Esophagus muscularis mucosa (tissue), 4 donors: ENCODE data around the gene HAAO. TPM values are rescaled to one million over a fixed set of nuclear protein-coding genes. Genes with fewer than 3 reads are reported as not detected.

Source experiments
- DNase-seq: peaks from one replicate; pipeline ENCODE4 v3.0.0-alpha.2; 2017; ENCODE audit errors: extremely low spot score
- H3K27ac ChIP-seq, 4 donors: fragments of 200-600 bp; sonication (generic); replicated peaks in 1 of 4; 1 replicate in 3 of 4; 2 replicates in 1 of 4; pipeline ENCODE4 v1.5.1; 2016 to 2019; ENCODE audit warnings: mild to moderate bottlenecking in 1 of 4
- H3K27me3 ChIP-seq, 4 donors: fragments of 200-600 bp; sonication (generic); one replicate each; pipeline versions ENCODE4 v1.5.1 to v1.6.0; 2016 to 2019
- H3K36me3 ChIP-seq, 4 donors: fragments of 200-600 bp; sonication (generic); one replicate each; pipeline ENCODE4 v1.5.1; 2016 to 2019
- H3K4me1 ChIP-seq, 4 donors: fragments of 200-600 bp; sonication (generic); one replicate each; pipeline ENCODE4 v1.5.1; 2016 to 2019
- H3K4me3 ChIP-seq, 4 donors: fragments of 200-600 bp; sonication (generic); 1 replicate in 2 of 4; 2 replicates in 2 of 4; pipeline ENCODE4 v1.5.1; 2016 to 2019; ENCODE audit warnings: mild to moderate bottlenecking in 4 of 4, moderate library complexity in 1 of 4
- H3K9me3 ChIP-seq, 4 donors: fragments of 200-600 bp; sonication (generic); 1 replicate in 3 of 4; 2 replicates in 1 of 4; pipeline ENCODE4 v1.5.1; 2016 to 2019
- CTCF ChIP-seq, 3 experiments: fragments of 200-600 bp in 2 of 3; fragments of 450-650 bp in 1 of 3; sonication (generic) in 2 of 3; IDR thresholded peaks; one replicate each; pipeline ENCODE4 v1.5.1; 2017 to 2019; ENCODE audit warnings: antibody characterized with exemption in 3 of 3, mild to moderate bottlenecking in 2 of 3, moderate library complexity in 1 of 3
- EP300 ChIP-seq: sonication (generic); formaldehyde crosslinking; IDR thresholded peaks from one replicate; pipeline ENCODE4 v1.6.1; 2017; ENCODE audit warnings: antibody characterized with exemption
- POLR2A ChIP-seq: fragments of 450-650 bp; IDR thresholded peaks from one replicate; pipeline ENCODE4 v1.6.1; 2017; ENCODE audit warnings: antibody characterized with exemption, moderate library complexity, mild to moderate bottlenecking, low read depth
- POLR2AphosphoS5 ChIP-seq, 2 donors: sonication (generic); formaldehyde crosslinking; IDR thresholded peaks; one replicate each; pipeline ENCODE4 v1.6.1; 2017; ENCODE audit warnings: antibody characterized with exemption in 2 of 2
- WGBS: methylation state at CpG from one replicate; pipeline ENCODE4 v1.1.5; 2018; 5-methylcytosine and 5-hydroxymethylcytosine counted together
- intact Hi-C: fragments of 100-400 bp; cut with DNase I; formaldehyde crosslinking; loops from one replicate; pipeline ENCODE4 v1.15.1; 2023
- total RNA-seq, 4 donors: library from RNA; depleted of rRNA; stranded (reverse); fragments of >200 nt; gene quantifications; one replicate each; pipeline versions ENCODE4 v1.1.0 to v1.2.1, GENCODE V29; 2016

Gene HAAO
- total RNA-seq, 4 donors from 2014 or later = 2.9 to 4.8 (median 4.0) TPM

- no peaks in the 10 kb centered on the region for H3K9me3 ChIP-seq
- TF ChIP-seq EP300 (no peak), POLR2A (no peak), CTCF (IDR thresholded peaks at IDR 0.05) (no peak), POLR2AphosphoS5 (IDR thresholded peaks at IDR 0.05) (no peak)
- no peaks in the 10 kb centered on the region for H3K27me3 ChIP-seq
- H3K4me3 ChIP-seq = no peak overlapping the region
- DNase-seq = no peak
- intact Hi-C loops = no loop called here
- 95% methylated on average over 5 of the region's 5 CpGs for WGBS
- peaks cover 0 to 13% (median 6%) of the 10 kb centered on the region in 4 donors for H3K36me3 ChIP-seq
- H3K27ac ChIP-seq = no peak overlapping the region
- H3K4me1 ChIP-seq = no peaks in the 10 kb centered on the region
These were observed 30.2 kb downstream of the HAAO start for GRCh38 chr2:42762155-42762554.

GRCh38 chr2:42761554-42761953, 30.8 kb downstream of the HAAO start:
- Histone ChIP-seq H3K4me3 (no peak overlapping the region), H3K4me1 (no peaks in the 10 kb centered on the region), H3K27ac (no peak overlapping the region), H3K9me3 (no peaks in the 10 kb centered on the region), H3K36me3 (peaks cover 0 to 12% (median 5%) of the 10 kb centered on the region in 4 donors), H3K27me3 (no peaks in the 10 kb centered on the region)
- TF ChIP-seq CTCF (IDR thresholded peaks at IDR 0.05) (no peak), POLR2AphosphoS5 (IDR thresholded peaks at IDR 0.05) (no peak)
- no peak for DNase-seq
- WGBS = 93% methylated on average over 9 of the region's 9 CpGs
- intact Hi-C loops = no loop called here

GRCh38 chr2:42758751-42759150, 33.6 kb downstream of the HAAO start:
- Histone ChIP-seq H3K27ac (no peak overlapping the region), H3K4me3 (no peak overlapping the region), H3K9me3 (no peaks in the 10 kb centered on the region), H3K27me3 (no peaks in the 10 kb centered on the region), H3K36me3 (peaks cover 0 to 24% (median 10%) of the 10 kb centered on the region in 4 donors), H3K4me1 (peaks cover 0 to 9% (median 7%) of the 10 kb centered on the region in 4 donors)
- intact Hi-C loops = no loop called here
- TF ChIP-seq POLR2AphosphoS5 (IDR thresholded peaks at IDR 0.05) (no peak), EP300 (no peak), CTCF (IDR thresholded peaks at IDR 0.05) (no peak), POLR2A (no peak)
- WGBS = 100% methylated on average over 1 of the region's 1 CpG
- DNase-seq = no peak

GRCh38 chr2:42757981-42758740, 34.2 kb downstream of the HAAO start:
- TF ChIP-seq POLR2AphosphoS5 (IDR thresholded peaks at IDR 0.05) (no peak), EP300 (no peak), POLR2A (no peak), CTCF (IDR thresholded peaks at IDR 0.05) (no peak)
- DNase-seq = no peak
- Histone ChIP-seq H3K4me1 (peaks cover 0 to 13% (median 11%) of the 10 kb centered on the region in 4 donors), H3K27ac (no peak overlapping the region), H3K36me3 (peaks cover 0 to 27% (median 12%) of the 10 kb centered on the region in 4 donors), H3K27me3 (no peaks in the 10 kb centered on the region), H3K9me3 (no peaks in the 10 kb centered on the region), H3K4me3 (no peak overlapping the region)
- intact Hi-C loops = no loop called here
- 95% methylated on average over 4 of the region's 4 CpGs for WGBS
